Activated T-helper 17 cell treated with anti-CD3 and anti-CD28 coated beads, Interleukin-2, amount 50 U/mL, for 72 hours (primary cell): ENCODE data around the gene NRARP. TPM values are rescaled to one million over a fixed set of nuclear protein-coding genes. Genes with fewer than 3 reads are reported as not detected.

Experiments used
- ATAC-seq: fragments of 150-1000 bp; cut with Tn5 transposase; replicated peaks from 2 replicates; pipeline ENCODE4 v1.10.0; 2021; ENCODE audit warnings: mild to moderate bottlenecking, moderate library complexity
- H3K27ac Mint-ChIP-seq: one replicate; pipeline ENCODE4 v1.8.0; 2022; ENCODE audit warnings: mixed read lengths
- H3K27me3 Mint-ChIP-seq: one replicate; pipeline ENCODE4 v1.8.0; 2022; ENCODE audit warnings: mixed read lengths
- H3K36me3 Mint-ChIP-seq: one replicate; pipeline ENCODE4 v1.8.0; 2022; ENCODE audit warnings: low read depth, mild to moderate bottlenecking, mixed read lengths
- H3K4me1 Mint-ChIP-seq: one replicate; pipeline ENCODE4 v1.8.0; 2022; ENCODE audit warnings: mixed read lengths
- H3K4me3 Mint-ChIP-seq: one replicate; pipeline ENCODE4 v1.8.0; 2022; ENCODE audit warnings: mild to moderate bottlenecking, mixed read lengths
- H3K9me3 Mint-ChIP-seq: one replicate; pipeline ENCODE4 v1.8.0; 2022; ENCODE audit warnings: mixed read lengths
- total RNA-seq, 2 donors: library from RNA; stranded (reverse); gene quantifications; one replicate each; pipeline ENCODE4 v1.2.3, GENCODE V29; 2022

NRARP gene
- total RNA-seq, 2 donors from 2014 or later, result 0.66 to 0.86 TPM

DNA sequence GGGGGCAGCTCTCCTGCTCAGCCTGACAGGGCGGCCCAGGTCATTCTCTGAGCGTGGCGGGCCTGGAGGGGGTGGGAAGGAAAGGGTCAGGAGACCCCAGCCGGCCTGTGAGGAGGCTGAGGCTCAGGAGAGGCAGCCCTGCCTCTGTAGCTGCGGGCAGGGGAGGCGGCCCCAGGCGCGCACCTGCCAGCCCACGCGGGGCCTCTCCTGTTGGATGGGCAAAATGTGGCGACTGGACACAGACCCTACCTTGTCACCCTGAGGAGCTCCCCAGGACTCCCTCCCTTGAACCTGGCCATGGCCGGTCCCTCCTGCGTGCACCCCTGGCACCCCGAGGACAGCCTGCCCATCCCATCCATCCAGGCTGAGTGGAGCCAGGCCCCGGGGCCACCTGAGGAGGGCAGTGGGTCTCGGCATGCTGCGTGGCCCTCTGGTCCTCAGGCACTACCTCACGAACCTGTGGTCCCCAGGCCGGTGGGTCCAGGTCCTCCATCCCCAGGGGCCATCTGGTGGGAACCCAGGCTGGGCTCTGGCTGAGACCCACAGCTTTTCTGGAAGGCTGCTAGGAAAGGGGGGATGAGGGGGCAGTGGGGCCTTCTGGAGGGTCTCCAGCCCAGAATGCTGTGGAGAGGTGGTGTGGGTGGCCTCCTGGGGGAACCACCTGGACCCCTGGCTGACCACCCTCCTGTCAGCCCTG lies 15.1 kb upstream of the NRARP start:
- Mint-ChIP-seq H3K27me3 (no peaks in the 10 kb centered on the region), H3K36me3 (no peaks in the 10 kb centered on the region), H3K4me3 (no peak overlapping the region), H3K4me1 (no peaks in the 10 kb centered on the region), H3K27ac (no peak overlapping the region), H3K9me3 (no peaks in the 10 kb centered on the region)
- no peak for ATAC-seq

DNA sequence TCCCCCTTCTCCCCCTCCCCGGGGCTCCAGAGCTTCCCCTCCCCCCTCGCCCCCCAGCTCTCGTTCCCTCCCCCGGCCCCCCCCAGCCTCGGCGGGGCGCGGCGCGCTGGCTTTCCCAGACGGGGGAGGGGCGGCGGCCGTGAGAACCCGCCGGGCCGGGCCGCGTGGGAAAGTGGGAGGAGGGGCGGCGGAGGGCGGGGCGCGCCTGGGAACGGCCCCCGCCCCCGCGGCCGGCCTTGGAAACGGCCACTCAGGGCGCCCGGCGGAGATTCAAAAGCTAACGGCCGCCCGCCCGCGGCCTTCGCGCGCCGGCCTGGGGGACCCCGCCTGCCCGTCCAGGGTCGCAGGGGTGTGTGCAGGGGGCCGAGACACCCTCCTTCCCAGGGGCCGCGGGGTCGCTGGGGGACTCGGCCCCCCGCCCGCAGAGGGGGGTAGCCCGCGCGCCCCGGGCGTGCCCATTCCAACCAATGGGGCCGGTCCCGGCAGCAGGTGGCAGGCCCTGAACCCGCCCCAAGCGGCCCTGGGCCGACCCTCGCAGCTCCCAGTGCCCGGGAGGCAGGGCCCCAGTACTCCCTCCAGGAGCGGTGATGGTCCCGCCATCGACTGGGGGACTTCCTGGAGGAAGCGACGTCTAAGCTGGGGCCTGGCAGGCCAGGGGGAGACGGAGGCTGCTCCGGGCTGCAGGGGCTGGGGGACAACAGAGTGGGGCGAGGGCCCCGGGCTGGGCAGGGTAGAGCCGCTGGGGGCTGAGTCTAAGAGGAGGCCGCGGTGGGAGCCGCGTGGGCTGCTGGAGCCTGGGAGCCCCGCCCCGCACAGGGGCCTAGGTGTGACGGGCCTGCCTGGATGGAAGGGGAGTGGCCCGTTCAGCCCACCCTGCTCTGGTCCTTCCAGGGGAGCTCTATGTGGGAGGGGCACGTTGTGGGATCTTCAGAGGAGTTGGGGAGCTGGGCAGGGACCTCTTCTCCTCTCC lies 14.2 kb upstream of the NRARP start:
- no peaks in the 10 kb centered on the region for H3K27me3 Mint-ChIP-seq
- no peaks in the 10 kb centered on the region for H3K36me3 Mint-ChIP-seq
- no peak overlapping the region for H3K27ac Mint-ChIP-seq
- H3K9me3 Mint-ChIP-seq, result no peaks in the 10 kb centered on the region
- ATAC-seq, result peak; percentile 20
- no peak overlapping the region for H3K4me3 Mint-ChIP-seq
- H3K4me1 Mint-ChIP-seq, result no peaks in the 10 kb centered on the region

DNA sequence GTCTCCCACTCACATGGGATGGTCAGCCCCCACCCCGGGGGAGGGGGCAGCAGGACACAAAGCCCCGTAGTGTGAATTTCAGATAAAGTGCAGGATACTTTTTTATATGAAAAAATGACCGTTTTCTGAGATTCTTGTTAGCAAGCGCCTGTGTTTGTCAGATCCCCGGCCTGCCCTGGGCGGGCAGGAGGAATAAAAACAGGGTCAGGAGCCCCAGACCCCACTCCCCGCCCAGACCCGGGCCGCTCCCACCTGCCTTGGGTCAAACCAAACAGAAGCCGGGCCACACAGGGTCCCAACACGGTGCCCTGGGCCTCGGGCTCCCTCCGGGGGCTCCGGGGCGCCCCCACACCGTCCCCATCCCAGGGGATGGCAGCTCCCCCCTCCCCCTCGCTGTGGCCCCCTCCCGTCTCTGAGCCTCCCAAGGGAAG lies 13.5 kb upstream of the NRARP start:
- H3K4me3 Mint-ChIP-seq, result no peak overlapping the region
- no peak for ATAC-seq
- H3K27ac Mint-ChIP-seq, result no peak overlapping the region
- no peaks in the 10 kb centered on the region for H3K9me3 Mint-ChIP-seq
- no peaks in the 10 kb centered on the region for H3K36me3 Mint-ChIP-seq
- H3K27me3 Mint-ChIP-seq, result no peaks in the 10 kb centered on the region
- no peaks in the 10 kb centered on the region for H3K4me1 Mint-ChIP-seq

DNA sequence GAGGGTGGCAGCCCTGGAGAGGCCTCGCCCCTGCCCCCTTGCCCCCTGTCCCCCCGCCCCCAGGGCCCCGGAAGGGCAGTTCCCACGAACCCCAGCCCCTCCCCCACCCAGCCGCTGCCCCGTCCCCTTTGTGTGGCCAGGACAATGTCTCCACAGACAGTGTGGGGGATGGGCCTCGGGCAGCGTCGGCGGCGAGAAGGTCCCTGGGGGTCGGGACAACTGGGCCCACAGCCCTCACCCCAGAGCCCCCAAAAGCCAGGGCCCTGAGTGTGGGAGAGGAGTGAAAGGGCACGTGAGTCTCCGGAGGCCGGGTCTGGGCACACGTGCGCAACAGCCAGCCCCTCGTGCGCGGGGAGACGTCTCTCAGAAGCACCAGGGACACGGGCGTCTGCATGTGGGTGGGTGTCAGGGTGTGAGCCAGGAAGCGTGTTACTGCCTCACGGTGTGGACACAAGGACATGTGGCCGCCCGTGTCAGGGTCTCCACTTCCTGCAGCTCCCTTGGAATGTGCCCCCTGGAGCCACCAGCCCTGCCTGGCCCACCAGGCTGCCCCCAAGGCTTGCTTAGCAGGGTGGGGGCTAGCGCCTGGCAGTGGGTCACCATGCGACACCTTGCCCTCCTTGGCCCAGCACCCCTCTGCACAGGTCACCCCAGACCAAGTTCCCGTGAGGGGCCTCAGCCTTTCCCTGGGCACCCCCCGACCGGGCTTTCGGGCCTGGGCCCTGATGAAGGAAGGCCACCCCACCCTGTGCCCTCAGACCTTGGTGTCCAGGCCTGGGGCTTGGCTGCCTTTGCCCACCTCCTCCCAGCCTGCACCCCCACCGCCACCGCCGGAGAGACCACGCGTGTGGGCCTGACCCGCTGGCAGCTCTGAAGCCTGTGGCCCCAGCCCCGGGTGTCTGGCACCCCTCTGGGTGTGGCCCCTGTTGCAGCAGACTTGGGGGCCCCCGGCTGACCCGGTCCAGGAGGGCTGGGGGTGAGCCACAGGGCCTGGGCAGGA lies 12.8 kb upstream of the NRARP start:
- Mint-ChIP-seq H3K27ac (no peak overlapping the region), H3K4me1 (no peaks in the 10 kb centered on the region), H3K9me3 (no peaks in the 10 kb centered on the region), H3K4me3 (no peak overlapping the region), H3K36me3 (no peaks in the 10 kb centered on the region), H3K27me3 (no peaks in the 10 kb centered on the region)
- ATAC-seq, result no peak

DNA sequence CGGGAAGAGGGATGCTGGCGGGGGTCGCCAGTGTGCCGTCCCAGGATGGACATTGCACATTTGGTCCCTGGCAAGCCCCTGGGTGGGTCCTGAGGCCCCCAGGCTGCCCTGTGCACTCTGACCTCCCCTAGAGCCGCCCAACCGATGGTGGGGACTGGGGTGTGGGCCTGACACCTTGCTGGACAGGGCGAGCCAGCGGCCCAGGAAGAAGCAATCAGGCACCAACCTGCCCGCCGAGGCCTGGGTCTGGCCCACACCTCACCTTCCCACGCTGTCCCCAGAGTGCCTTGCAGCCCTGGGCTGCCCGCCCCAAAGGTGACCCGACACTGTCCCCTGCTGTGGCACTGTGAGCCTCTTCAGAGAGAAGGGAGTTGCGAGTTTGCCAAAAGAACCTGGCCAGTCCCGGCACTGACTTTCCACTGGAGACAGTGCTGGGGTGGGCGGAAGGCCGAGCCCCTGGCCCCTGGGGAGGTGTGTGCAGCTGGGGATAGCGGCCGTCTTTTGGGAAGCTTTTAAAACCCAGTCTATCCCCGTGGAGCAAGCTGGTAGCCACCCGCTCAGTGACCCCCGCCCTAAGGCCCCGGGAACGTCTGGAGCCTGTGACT lies 12.0 kb upstream of the NRARP start:
- Mint-ChIP-seq H3K4me3 (no peak overlapping the region), H3K36me3 (no peaks in the 10 kb centered on the region), H3K4me1 (no peaks in the 10 kb centered on the region), H3K9me3 (no peaks in the 10 kb centered on the region), H3K27me3 (no peaks in the 10 kb centered on the region), H3K27ac (no peak overlapping the region)
- no peak for ATAC-seq

DNA sequence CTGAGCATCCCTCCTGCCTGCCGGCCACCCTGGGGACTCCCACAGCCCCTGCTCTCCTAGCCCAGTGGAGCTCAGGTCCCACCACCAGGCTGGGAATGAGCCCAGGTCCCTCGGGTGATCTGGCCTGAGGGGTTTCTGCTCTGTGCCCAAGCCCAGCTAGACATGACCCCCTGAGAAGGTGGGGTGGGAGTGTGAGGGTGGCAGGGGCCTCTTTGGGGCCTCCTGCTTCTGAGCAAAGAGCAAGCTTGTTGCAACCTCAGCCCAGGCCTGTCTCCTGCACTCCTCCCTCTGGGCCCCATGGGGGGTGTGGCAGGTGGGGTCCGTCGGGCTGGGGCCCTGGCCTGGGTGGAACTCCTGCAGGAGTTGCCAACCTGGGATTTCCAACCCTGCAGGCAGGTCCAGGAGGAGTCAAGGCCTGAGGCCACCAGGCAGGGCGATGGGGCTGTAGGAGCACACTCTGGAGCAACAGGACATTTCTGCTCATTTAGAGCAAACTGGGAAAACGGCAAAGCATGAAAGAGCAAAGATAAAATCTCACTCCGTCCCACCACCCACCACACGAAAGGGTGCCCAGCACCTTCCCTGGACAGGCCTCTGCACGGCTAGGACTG lies 11.4 kb upstream of the NRARP start:
- Mint-ChIP-seq H3K4me1 (no peaks in the 10 kb centered on the region), H3K36me3 (no peaks in the 10 kb centered on the region)
- no peak for ATAC-seq

DNA sequence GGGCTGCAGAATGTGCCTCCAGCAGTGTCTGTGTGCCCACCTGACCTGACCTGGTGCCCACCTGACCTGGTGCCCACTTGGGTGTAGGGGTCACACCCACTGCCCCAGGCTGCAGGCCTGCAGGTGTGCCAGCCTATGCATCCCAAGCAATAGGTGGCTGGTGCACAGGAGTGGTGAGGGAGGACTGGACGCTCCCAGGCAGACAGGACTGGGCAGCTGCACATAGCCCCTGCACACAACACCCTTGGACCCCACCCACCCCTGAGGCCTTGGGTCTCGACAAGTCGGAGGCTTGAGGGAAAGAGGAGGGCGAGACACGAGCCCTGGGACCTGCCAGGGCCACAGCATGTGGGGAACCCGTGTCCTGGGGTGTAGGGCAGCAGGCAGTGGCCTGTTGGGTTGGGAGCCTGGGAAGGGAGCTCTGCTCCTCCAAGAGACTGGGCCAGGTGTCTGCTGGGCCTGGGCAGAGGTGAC lies 10.8 kb upstream of the NRARP start:
- H3K4me1 Mint-ChIP-seq, result no peaks in the 10 kb centered on the region
- H3K4me3 Mint-ChIP-seq, result no peak overlapping the region
- no peaks in the 10 kb centered on the region for H3K27me3 Mint-ChIP-seq
- no peaks in the 10 kb centered on the region for H3K9me3 Mint-ChIP-seq
- no peak for ATAC-seq
- H3K27ac Mint-ChIP-seq, result no peak overlapping the region
- no peaks in the 10 kb centered on the region for H3K36me3 Mint-ChIP-seq

More for the DNA sequence above, 11.4 kb upstream of the NRARP start:
- Mint-ChIP-seq H3K4me3 (no peak overlapping the region), H3K27ac (no peak overlapping the region), H3K27me3 (no peaks in the 10 kb centered on the region), H3K9me3 (no peaks in the 10 kb centered on the region)

DNA sequence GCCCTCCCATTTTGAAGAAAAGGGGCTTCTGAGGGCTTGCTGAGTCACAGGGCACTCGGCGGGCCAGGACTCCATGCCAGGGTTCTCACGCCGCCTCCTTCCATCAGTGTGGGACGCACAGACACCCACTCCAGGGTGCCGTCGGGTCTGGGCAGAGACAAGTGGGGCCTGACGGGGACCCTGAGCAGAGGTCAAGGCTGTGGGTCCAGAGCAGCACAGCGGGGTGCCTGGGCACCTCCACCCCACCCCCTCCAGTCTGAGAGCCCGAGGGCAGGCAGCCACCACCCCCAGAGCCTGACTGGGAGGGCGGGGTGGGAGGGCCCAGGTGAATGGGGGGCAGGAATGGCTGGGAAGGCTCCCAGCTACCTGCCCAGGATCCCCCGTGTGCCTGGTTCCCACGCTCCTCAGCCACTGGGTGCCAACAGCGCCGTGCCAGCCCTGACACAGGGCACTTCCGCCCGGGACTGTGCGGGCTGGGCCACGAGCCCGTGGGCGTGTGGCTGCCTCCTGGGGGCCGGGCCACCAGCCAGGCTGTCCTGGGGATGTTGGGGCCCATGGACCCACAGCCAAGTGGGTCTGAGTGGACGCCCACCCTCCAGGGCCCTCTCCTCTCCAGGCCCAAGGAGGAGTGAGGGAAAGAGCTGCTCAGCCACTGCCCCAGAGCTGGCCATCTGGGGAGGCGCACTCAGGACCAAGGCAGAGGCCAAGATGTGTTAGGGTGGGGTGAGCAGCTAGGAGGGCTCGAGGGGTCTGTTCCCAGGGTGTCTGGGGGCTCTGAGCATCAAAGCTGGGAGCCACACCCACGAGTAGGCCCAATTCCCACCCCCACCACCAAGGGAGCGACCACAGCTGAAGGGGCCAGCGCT lies 10.1 kb upstream of the NRARP start:
- Mint-ChIP-seq H3K4me3 (no peak overlapping the region), H3K27ac (no peak overlapping the region), H3K36me3 (no peaks in the 10 kb centered on the region), H3K4me1 (no peaks in the 10 kb centered on the region), H3K9me3 (no peaks in the 10 kb centered on the region), H3K27me3 (no peaks in the 10 kb centered on the region)
- ATAC-seq, result no peak

DNA sequence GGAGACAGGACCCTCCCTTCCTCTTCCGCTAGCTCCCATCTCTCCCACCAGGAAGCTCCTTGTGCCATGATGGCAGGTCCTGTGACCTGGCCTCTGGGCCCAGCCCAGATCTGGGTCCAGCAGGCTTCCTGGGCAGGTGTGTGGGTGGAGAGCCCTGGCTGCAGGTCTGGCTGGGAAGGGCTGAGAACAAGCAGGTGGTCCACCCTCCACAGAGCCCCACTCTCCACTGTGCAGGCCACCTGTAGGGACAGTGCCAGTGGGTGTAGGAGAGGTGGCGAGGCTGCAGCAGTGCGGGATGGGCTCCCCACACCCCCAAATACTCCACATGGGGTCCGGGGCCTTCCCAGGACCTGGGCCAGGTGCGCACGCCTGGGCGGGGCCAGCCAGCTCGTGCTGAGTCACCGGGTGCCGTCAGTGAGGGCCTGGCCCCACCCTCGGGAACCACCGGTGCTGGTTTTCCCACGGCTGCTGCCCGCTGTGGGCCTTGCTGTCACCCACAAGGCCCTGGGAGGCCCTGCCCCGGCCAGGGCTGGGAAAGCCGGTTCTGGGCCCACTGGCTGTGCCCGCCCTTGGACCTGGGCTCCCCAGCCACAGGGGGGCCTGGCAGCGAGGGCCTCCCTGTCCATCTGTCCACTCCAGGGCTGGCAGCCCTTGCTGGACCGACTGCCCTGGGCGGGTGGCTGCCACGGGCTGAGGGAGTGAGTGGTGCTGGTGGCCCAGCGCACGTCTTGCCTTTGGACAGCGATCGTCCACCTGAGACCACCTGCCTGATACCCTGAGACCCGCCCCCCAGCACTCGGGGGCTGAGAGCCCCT lies 9.3 kb upstream of the NRARP start:
- Mint-ChIP-seq H3K27ac (no peak overlapping the region), H3K36me3 (no peaks in the 10 kb centered on the region), H3K27me3 (no peaks in the 10 kb centered on the region), H3K4me3 (no peak overlapping the region), H3K9me3 (no peaks in the 10 kb centered on the region), H3K4me1 (no peaks in the 10 kb centered on the region)
- ATAC-seq, result peak; percentile 53

DNA sequence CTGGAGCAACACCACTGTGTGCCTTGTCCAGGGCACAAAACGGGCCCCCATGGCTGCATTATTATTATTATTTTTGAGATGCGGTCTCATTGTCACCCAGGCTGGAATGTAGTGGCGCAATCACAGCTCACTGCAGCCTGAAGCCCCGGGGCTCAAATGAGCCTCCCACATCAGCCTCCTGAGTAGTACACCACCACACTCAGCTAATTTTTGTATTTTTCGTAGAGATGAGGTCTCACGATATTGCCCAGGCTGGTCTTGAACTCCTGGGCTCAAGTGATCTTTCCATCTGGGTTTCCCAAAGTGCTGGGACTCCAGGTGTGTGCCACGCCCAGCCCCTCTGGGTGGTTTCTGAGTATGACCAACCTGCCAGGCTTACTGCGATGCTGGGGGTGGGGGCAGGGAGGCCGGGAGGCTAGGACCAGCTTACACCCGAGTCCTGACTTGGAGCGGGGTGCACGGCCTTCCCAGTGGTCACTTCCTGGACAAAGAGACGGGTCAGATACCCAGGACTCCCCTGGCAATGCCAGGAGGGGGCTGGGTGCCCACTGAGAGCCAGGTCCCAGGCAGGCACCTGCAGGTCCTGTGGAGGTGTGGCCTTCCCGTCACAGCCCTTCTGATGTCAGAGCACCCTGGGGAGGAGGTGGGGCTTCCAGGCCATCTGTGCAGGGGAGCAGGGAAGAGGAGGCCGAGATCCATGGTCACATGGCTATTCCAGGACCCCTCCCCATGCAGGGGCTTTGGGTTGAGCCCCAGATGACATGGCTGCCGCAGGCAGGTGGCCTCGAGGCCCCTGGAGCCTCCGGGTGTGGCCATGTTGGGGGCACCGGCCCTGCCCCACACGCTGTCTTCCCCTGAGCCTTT lies 8.3 kb upstream of the NRARP start:
- H3K27me3 Mint-ChIP-seq, result no peaks in the 10 kb centered on the region
- no peaks in the 10 kb centered on the region for H3K36me3 Mint-ChIP-seq
- no peak overlapping the region for H3K4me3 Mint-ChIP-seq
- ATAC-seq, result no peak
- no peak overlapping the region for H3K27ac Mint-ChIP-seq
- no peaks in the 10 kb centered on the region for H3K9me3 Mint-ChIP-seq
- no peaks in the 10 kb centered on the region for H3K4me1 Mint-ChIP-seq

DNA sequence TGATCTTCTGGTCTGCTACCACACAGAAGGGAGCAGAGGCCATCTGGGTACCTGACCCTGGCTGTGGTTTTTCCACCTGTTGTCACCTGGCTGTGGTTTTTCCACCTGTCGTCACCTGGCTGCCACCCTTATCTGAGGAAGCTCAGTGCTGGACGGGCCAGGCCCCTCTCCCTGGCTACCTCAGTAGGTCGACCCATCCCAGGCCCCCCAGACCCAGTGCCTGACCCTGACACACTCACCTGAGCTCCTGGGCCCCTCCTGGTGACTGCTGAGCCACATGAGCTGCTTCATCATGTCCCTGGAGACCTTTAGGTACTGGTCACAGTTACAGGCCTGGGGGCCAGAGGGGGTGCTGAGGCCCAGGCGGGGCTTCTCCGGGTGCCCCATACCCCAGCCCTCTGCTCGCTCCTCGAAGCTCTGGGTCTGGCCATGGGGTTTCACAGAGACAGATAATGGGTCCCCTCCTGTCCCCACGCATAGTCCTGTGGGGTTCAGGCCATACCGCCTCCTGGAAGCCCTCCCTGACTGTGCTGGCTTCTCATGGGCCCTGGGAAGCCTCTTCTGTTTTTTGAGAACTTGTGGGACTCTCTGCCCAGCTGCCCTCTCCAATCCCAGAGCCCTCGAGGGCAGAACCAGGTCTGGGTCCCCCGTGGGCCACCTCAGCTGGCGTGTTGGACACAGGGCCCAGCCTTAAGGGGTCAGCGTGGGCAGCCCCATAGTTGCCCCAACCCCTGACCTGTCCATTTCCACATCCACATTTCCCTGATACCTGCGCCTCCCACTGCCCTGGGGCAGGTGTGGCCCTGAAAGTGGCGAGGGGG lies 7.5 kb upstream of the NRARP start:
- ATAC-seq, result no peak
- Mint-ChIP-seq H3K4me3 (no peak overlapping the region), H3K27ac (no peak overlapping the region), H3K27me3 (no peaks in the 10 kb centered on the region), H3K4me1 (no peaks in the 10 kb centered on the region), H3K36me3 (no peaks in the 10 kb centered on the region), H3K9me3 (no peaks in the 10 kb centered on the region)
